CD4-positive, alpha-beta T cell (primary cell): ENCODE data around the gene ALMS1. TPM values are rescaled to one million over a fixed set of nuclear protein-coding genes. Genes with fewer than 3 reads are reported as not detected.
"Not testable (repeated sequence)": the region's sequence is repeated elsewhere in the genome, so short reads cannot be mapped to it uniquely, and the experiment has no call there.

Source experiments
- ATAC-seq: fragments of 200-7000 bp; cut with Tn5 transposase; one replicate; pipeline ENCODE4 v1.10.0; 2022; ENCODE audit warnings: mild to moderate bottlenecking; ENCODE audit not compliant: poor library complexity
- CTCF ChIA-PET: fragments of 350-600 bp; sonication (Branson Sonifier 250); formaldehyde crosslinking; loops from one replicate; lab custom pipeline; 2021; ENCODE audit warnings: antibody characterized with exemption, inconsistent platforms; lab: Charles Lee
- POLR2A ChIA-PET: fragments of 350-600 bp; sonication (Branson Sonifier 250); formaldehyde crosslinking; loops from one replicate; lab custom pipeline; 2021; ENCODE audit warnings: antibody characterized with exemption, inconsistent platforms; lab: Charles Lee
- DNase-seq, 14 experiments: peaks; one replicate each; pipeline ENCODE4 v3.0.0-alpha.2; 2013 to 2020; ENCODE audit warnings: mixed read lengths in 2 of 14
- H3K27ac ChIP-seq, 2 donors: one replicate each; pipeline versions ENCODE4 v1.5.1 to v1.7.0; 2013; ENCODE audit warnings: low read length in 2 of 2, low read depth in 1 of 2, mild to moderate bottlenecking in 1 of 2
- H3K27me3 ChIP-seq, 2 experiments: 1 replicate in 1 of 2; 2 replicates in 1 of 2; pipeline versions ENCODE4 v1.6.1 to v1.7.0; 2013; ENCODE audit warnings: low read length in 2 of 2, control low read depth in 1 of 2, mild to moderate bottlenecking in 1 of 2, moderate library complexity in 1 of 2; ENCODE audit not compliant: insufficient read depth in 2 of 2, control insufficient read depth in 1 of 2
- H3K36me3 ChIP-seq: one replicate; pipeline ENCODE4 v1.6.1; 2013; ENCODE audit warnings: low read length, control low read depth; ENCODE audit not compliant: insufficient read depth
- H3K4me1 ChIP-seq: one replicate; pipeline ENCODE4 v1.6.1; 2013; ENCODE audit warnings: low read length, control low read depth; ENCODE audit not compliant: insufficient read depth
- H3K4me3 ChIP-seq: one replicate; pipeline ENCODE4 v1.5.1; 2013; ENCODE audit warnings: mild to moderate bottlenecking, low read length, moderate library complexity
- H3K9me3 ChIP-seq, 2 experiments: 1 replicate in 1 of 2; 2 replicates in 1 of 2; pipeline versions ENCODE4 v1.6.1 to v1.7.0; 2013; ENCODE audit warnings: low read length in 2 of 2, mild to moderate bottlenecking in 2 of 2, control low read depth in 1 of 2, moderate library complexity in 1 of 2; ENCODE audit not compliant: control insufficient read depth in 1 of 2, insufficient read depth in 1 of 2
- H3K27ac Mint-ChIP-seq: one replicate; pipeline ENCODE4 v1.8.0; 2020; ENCODE audit warnings: mixed read lengths
- H3K27me3 Mint-ChIP-seq: one replicate; pipeline ENCODE4 v1.8.0; 2021; ENCODE audit warnings: mixed read lengths
- H3K36me3 Mint-ChIP-seq: one replicate; pipeline ENCODE4 v1.8.0; 2021; ENCODE audit warnings: low read depth, mixed read lengths
- H3K4me1 Mint-ChIP-seq: one replicate; pipeline ENCODE4 v1.8.0; 2021; ENCODE audit warnings: low read depth, mixed read lengths
- H3K4me3 Mint-ChIP-seq: one replicate; pipeline ENCODE4 v1.8.0; 2020; ENCODE audit warnings: mild to moderate bottlenecking, mixed read lengths
- H3K9me3 Mint-ChIP-seq: one replicate; pipeline ENCODE4 v1.8.0; 2020; ENCODE audit warnings: mixed read lengths
- intact Hi-C, 2 experiments: fragments of 100-400 bp; cut with DNase I in 1 of 2; cut with micrococcal nuclease in 1 of 2; formaldehyde crosslinking; loops; one replicate each; pipeline versions ENCODE4 v1.15.1 to v1.9.0; 2023 to 2025; cut with DNase I, micrococcal nuclease
- total RNA-seq, 174 experiments: library from RNA in 2 of 174; stranded (reverse) in 2 of 174; gene quantifications; one replicate each; pipeline ENCODE4 v1.2.3 and lab custom pipeline; 2021 to 2026
- TF ChIP-seq, protein P1 (sequence below): fragments of 200-600 bp; IDR thresholded peaks from one replicate; pipeline ENCODE4 v1.8.0; 2022; ENCODE audit warnings: antibody characterized with exemption, mild to moderate bottlenecking

ALMS1 gene
- total RNA-seq, 2 experiments from 2014 or later, result 20.2 to 20.6 TPM

- Mint-ChIP-seq H3K4me1 (no peaks in the 10 kb centered on the region), H3K9me3 (no peaks in the 10 kb centered on the region), H3K27me3 (no peaks in the 10 kb centered on the region), H3K36me3 (peaks cover 4% of the 10 kb centered on the region), H3K27ac (no peak overlapping the region), H3K4me3 (no peak overlapping the region)
- H3K4me1 ChIP-seq, result no peaks in the 10 kb centered on the region
- TF ChIP-seq, protein P1, sequence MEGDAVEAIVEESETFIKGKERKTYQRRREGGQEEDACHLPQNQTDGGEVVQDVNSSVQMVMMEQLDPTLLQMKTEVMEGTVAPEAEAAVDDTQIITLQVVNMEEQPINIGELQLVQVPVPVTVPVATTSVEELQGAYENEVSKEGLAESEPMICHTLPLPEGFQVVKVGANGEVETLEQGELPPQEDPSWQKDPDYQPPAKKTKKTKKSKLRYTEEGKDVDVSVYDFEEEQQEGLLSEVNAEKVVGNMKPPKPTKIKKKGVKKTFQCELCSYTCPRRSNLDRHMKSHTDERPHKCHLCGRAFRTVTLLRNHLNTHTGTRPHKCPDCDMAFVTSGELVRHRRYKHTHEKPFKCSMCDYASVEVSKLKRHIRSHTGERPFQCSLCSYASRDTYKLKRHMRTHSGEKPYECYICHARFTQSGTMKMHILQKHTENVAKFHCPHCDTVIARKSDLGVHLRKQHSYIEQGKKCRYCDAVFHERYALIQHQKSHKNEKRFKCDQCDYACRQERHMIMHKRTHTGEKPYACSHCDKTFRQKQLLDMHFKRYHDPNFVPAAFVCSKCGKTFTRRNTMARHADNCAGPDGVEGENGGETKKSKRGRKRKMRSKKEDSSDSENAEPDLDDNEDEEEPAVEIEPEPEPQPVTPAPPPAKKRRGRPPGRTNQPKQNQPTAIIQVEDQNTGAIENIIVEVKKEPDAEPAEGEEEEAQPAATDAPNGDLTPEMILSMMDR, result no peak
- DNase-seq, result no peak
- no peak overlapping the region for H3K27ac ChIP-seq
- ChIA-PET POLR2A (no interaction called here), CTCF (no interaction called here)
- intact Hi-C loops, result no loop called here
- no peaks in the 10 kb centered on the region for H3K36me3 ChIP-seq
- no peaks in the 10 kb centered on the region for H3K27me3 ChIP-seq
- ATAC-seq, result no peak
- H3K9me3 ChIP-seq, result no peaks in the 10 kb centered on the region
- no peak overlapping the region for H3K4me3 ChIP-seq
Observed at GRCh38 chr2:73614105-73614504, 228.5 kb downstream of the ALMS1 start.

DNA sequence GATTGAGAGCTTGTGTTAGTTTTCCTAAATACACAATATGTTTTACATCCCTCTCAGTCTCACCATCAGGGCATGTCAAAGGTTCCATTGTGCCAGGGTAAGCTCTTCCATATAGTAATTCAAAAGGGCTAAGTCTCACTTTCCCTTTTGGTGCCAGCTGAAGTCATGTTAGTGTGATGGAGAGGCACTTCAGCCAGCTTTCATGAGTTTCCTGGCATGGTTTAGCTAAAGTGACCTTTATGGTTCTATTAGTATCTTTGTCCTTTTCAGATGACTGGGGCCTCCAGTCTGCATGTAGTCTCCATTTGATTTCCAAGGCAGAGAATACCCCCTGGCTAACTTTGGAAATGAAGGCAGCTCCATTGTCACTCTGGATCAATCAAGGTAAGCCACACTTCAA, 229.4 kb downstream of the ALMS1 start:
- no peaks in the 10 kb centered on the region for H3K4me1 Mint-ChIP-seq

GRCh38 chr2:73619925-73620324, 234.3 kb downstream of the ALMS1 start:
- H3K36me3 ChIP-seq, ATAC-seq, H3K27ac ChIP-seq, POLR2A ChIA-PET, H3K27ac Mint-ChIP-seq, H3K27me3 Mint-ChIP-seq, H3K9me3 ChIP-seq, H3K4me3 ChIP-seq, H3K9me3 Mint-ChIP-seq, DNase-seq, H3K36me3 Mint-ChIP-seq, H3K4me1 ChIP-seq, H3K4me3 Mint-ChIP-seq, H3K27me3 ChIP-seq, intact Hi-C loops, H3K4me1 Mint-ChIP-seq, CTCF ChIA-PET: not testable (repeated sequence)

More for the DNA sequence above, 229.4 kb downstream of the ALMS1 start:
- H3K9me3 Mint-ChIP-seq, result no peaks in the 10 kb centered on the region
- H3K27me3 ChIP-seq, result no peaks in the 10 kb centered on the region
- ATAC-seq, result no peak
- TF ChIP-seq, protein P1, result no peak
- ChIA-PET POLR2A (no interaction called here), CTCF (no interaction called here)
- intact Hi-C loops, result no loop called here
- H3K9me3 ChIP-seq, result no peaks in the 10 kb centered on the region
- H3K4me1 ChIP-seq, result no peaks in the 10 kb centered on the region
- H3K27ac Mint-ChIP-seq, result no peak overlapping the region
- no peak for DNase-seq
- no peaks in the 10 kb centered on the region for H3K36me3 ChIP-seq
- H3K4me3 ChIP-seq, result no peak overlapping the region
- no peak overlapping the region for H3K4me3 Mint-ChIP-seq
- peaks cover 4% of the 10 kb centered on the region for H3K36me3 Mint-ChIP-seq
- no peaks in the 10 kb centered on the region for H3K27me3 Mint-ChIP-seq
- no peak overlapping the region for H3K27ac ChIP-seq

DNA sequence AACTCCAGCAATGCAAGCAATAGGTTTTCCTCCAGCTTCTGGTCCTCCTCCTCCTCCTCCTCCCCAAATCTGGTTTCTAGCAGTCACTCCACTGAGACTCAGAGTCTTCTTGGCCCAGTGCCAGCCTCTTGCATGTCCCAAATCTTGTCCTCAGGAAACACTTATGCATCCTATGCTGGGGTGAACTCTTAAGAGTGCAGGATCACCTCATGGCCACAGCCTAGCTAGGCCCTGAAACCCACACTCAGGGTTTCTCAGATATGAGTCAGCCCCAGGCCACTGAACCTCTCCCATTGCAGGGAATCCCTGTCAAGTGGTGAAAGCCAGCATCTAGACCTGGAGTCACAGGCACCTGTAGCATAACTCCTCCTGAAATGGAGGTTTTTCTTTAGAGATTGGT, 238.4 kb downstream of the ALMS1 start:
- H3K9me3 ChIP-seq, H3K27me3 Mint-ChIP-seq, H3K4me3 Mint-ChIP-seq, H3K4me1 Mint-ChIP-seq, DNase-seq, CTCF ChIA-PET, H3K27ac Mint-ChIP-seq, ATAC-seq, intact Hi-C loops, H3K4me3 ChIP-seq, H3K9me3 Mint-ChIP-seq, H3K27me3 ChIP-seq, H3K36me3 ChIP-seq, H3K4me1 ChIP-seq, POLR2A ChIA-PET, H3K27ac ChIP-seq: not testable (repeated sequence)
- peaks cover 13% of the 10 kb centered on the region for H3K36me3 Mint-ChIP-seq

DNA sequence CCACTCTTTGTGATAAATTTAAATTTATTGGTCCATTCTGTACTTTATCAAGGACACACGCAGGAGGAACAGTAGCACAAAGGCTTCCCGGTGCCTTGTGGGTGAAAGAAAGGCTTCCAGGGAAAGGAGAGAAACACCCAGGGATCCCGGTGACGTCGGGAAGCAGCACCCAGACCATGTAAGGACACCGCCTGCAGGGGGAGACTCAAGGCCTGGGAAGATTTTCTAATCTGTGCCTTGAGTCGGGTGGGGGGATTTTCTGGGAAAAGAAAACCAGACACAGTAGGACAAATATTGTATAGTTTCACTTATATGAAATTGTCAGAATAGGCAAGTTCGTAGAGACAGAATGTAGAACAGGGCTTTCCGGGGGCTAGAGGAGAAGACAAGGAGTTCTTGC, 239.0 kb downstream of the ALMS1 start:
- H3K4me1 Mint-ChIP-seq, H3K4me1 ChIP-seq, DNase-seq, POLR2A ChIA-PET, H3K9me3 ChIP-seq, intact Hi-C loops, H3K27me3 Mint-ChIP-seq, H3K9me3 Mint-ChIP-seq, H3K27ac ChIP-seq, H3K36me3 ChIP-seq, H3K27me3 ChIP-seq, CTCF ChIA-PET, ATAC-seq, H3K4me3 Mint-ChIP-seq, H3K4me3 ChIP-seq, H3K27ac Mint-ChIP-seq: not testable (repeated sequence)
- peaks cover 17% of the 10 kb centered on the region for H3K36me3 Mint-ChIP-seq

DNA sequence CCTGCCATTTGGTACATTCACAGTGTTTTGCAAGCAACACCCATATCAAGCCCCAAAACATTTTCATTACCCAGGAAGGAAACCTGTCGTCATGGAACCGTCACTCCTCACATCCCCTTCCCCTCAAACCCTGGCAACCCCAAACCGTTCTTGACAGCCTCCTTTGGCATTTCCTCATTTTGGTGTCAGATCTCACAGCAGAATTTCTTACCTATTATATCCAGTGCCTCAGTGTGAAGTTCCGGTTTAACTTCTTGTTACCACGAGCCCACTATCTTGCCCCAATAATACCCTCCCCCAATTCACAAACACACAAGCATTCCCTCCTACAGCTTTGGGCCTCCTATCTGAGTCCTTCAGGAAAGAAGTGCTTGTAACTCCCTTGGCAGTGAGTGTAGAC, 240.6 kb downstream of the ALMS1 start:
- H3K4me3 ChIP-seq, H3K4me3 Mint-ChIP-seq, intact Hi-C loops, H3K4me1 ChIP-seq, H3K4me1 Mint-ChIP-seq, DNase-seq, H3K9me3 Mint-ChIP-seq, H3K27me3 Mint-ChIP-seq, H3K9me3 ChIP-seq, H3K27me3 ChIP-seq, CTCF ChIA-PET, H3K27ac Mint-ChIP-seq, ATAC-seq, H3K27ac ChIP-seq, H3K36me3 ChIP-seq, POLR2A ChIA-PET: not testable (repeated sequence)
- H3K36me3 Mint-ChIP-seq, result peaks cover 17% of the 10 kb centered on the region
